ENCODE data around the gene DICER1.

Gene DICER1

DNA sequence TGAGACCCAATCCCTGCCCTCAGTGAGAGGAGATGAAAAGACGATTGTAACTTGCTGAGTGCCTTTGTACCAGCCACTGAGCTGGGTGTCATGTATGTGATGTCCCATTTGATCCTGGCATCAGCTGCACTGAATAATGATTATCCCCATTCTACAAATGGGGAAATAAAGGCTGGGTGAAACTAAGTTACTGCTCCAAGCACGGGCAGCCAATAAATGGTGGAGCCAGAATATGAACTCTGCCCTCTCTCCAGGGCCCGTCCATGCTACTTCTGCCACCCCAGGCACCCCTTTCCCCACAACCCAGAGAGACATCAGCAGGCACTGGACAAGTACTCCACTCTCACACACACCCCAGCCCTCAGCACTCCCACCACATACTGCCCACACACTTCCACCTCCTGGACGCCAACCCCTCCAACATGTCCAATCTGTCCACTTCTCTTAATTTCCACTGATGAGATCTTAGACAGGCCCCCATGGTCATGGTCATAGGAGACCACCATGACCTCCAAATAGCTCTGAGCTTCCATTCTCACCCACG lies 115.8 kb downstream of the DICER1 start:
- no peak for DNase-seq (ENCODE audit: low read depth, low spot score)

DNA sequence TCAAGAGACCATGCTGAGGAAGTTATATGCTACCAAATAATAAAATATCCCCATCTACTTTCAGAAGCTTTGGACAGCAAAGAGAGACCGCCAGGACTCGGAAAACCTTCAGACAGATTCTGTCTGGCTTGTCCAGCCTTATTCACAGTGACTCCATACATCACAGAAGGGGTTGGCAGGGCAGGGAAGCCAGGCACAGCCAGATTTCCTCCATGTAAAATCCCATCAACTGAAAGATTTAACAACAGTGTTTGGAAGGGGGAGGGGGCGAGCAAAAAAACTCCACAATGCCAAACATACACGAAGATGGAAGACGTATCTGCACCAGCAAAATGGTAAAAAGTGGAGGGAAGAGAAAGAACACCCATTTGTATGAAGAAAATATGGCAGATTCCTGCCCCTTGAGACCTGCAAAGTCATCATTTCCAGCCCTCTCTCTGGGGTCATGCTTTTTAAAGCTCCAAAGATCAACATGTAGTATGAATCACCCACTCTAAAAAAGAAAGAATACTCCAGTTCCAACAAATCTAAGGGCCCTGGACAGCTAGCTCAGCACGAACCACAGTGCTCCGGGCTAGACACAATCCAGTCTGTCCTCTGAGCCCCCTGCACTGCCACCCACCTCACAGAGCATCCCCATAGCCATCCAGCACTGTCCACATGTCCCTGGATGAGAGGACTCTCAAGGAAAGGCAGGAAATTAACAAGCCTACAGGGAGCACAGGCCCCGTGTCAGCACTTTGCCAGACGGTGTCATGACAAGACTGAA lies 116.4 kb downstream of the DICER1 start:
- no peak for DNase-seq (ENCODE audit: low read depth, low spot score)

DNA sequence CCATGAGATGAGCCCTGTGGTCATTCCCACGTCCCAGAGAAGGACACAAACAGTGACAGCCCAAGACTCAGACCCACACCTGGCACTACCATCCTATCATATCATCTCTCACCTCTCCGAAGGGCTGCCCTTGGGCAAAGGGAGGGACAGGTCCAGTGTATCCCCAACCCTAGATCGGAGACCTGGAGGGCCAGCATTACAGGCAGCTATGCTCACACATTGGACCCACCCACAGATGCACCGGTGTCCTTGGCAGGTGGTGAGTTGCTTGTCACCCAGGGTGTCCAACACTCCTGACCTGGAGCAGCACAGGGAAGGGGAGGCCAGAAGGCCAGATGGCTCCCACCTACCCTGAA lies 117.4 kb downstream of the DICER1 start:
- DNase-seq (ENCODE audit: low read depth, low spot score): no peak

DNA sequence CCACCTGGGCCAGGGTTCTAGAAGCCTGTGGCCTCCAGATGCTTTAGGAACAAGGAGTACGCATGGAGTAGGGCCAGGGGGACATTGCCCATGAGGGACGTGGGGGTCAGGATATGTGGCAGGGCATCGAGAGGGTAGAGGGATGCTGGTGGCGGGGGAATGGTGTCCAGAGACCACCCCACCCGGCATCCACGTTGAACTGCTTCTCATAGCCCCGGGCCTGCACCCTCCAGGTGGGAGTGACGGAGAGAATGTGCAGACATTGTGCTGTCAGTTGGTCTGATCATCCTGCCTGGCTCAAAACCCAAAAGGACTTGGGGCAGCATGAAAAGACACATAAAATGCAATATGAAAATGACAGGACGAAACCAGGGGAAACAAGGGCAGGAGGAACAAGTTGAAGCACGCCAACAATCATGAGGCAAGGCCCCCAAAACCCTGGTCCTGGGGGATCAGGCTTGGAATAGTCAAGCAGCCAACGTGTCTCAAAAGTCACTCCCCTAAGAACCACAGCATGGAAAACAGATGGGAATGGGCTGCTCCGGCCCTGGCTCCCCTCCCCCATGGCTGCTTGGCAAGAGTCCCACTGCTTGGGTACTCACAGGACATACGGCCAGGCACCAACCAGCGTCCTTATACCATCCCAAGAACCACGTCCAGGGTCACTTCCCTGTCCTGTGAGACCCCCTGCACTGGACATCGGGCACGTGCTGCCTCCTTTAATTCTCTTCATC lies 117.9 kb downstream of the DICER1 start:
- no peak for DNase-seq (ENCODE audit: low read depth, low spot score)

DNA sequence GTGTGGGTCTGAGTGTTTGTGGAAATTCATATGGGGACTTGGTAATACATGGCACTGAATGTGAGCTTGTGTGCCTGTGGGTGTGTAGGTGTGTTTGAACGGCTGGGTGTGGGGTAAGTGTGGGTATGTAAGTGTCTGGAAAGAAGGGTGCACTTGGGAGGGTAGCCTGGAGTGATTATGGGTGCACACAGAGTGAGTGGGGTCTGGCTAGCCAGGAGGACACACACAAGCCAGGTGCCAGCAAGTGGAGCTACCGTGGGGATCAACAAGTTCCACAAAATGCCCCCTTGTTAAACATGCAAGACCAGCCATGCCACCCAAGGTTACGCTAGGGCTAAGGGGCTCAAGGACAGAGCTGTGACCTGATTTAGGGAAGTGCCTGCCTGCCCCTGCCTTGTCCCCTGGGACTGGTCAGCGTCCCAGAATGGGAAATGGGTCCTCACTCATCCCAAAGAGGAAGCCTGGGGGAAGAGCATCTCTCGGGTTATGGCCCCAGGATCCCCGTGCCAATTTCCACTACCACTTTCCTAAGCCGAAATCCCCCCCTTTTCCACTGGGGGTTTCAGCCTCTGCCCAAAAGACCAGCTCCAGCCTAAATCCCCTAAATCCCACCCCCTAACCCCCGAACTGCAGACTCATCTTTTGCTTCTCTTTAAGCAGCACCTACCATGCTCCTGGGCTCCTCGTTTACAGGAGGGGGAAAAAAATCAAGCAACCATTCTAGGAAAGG lies 118.6 kb downstream of the DICER1 start:
- DNase-seq (ENCODE audit: low read depth, low spot score): no peak

DNA sequence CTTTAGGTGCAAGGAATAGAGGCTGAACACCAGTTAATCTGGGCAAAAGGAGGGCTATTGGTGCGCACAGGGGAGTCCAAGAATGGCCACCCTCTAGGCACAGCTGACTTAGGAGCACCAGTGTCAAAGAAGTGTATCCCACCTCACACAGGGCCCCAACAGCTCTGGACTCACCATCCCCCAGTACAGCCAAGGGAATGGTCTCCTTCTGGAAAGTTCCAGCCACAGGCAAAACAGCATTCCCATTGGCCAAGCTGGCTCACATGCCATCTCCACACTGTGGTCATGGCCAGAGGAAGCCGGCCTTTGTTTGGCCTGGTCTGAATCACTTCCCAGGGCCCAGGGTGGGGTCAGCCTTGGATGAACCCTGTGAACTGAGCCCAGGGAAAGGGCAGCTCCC lies 120.1 kb downstream of the DICER1 start:
- no peak for DNase-seq (ENCODE audit: low read depth, low spot score)
